Subcutaneous adipose tissue (tissue), 4 donors: Measurements from ENCODE around the gene RAB11A. TPM values are rescaled to one million over a fixed set of nuclear protein-coding genes. Genes with fewer than 3 reads are reported as not detected.

ENCODE experiments used
- CTCF ChIP-seq: fragments of 450-650 bp; IDR thresholded peaks from one replicate; pipeline ENCODE4 v1.5.1; 2016; ENCODE audit warnings: low read depth, mild to moderate bottlenecking, control low read depth, antibody characterized with exemption, moderate library complexity
- total RNA-seq, 4 donors: library from RNA; depleted of rRNA; stranded (reverse); fragments of >200 nt; gene quantifications; one replicate each; pipeline ENCODE4 v1.1.0, GENCODE V29; 2016

The RAB11A gene
- total RNA-seq, 4 donors from 2014 or later = 121 to 283 (median 143) TPM

- no peak for TF ChIP-seq CTCF
Observed at GRCh38 chr15:65918357-65918920, 49.1 kb downstream of the RAB11A start.

GRCh38 chr15:65918945-65919344, 49.7 kb downstream of the RAB11A start:
- no peak for TF ChIP-seq CTCF

GRCh38 chr15:65919353-65919752, 50.1 kb downstream of the RAB11A start:
- TF ChIP-seq CTCF = no peak

GRCh38 chr15:65920121-65920520, 50.8 kb downstream of the RAB11A start:
- no peak for TF ChIP-seq CTCF

- TF ChIP-seq CTCF = no peak
Observed at GRCh38 chr15:65920825-65921309, 51.6 kb downstream of the RAB11A start.

GRCh38 chr15:65921780-65922179, 52.5 kb downstream of the RAB11A start:
- no peak for TF ChIP-seq CTCF

GRCh38 chr15:65922621-65923020, 53.3 kb downstream of the RAB11A start:
- TF ChIP-seq CTCF = no peak
